NCI-H526 (cell line): ENCODE results near the gene IFNLR1.

Source experiments
- DNase-seq, 2 experiments: peaks; one replicate each; lab custom pipeline; 2025; lab: John Stamatoyannopoulos, UW

IFNLR1 gene

DNA sequence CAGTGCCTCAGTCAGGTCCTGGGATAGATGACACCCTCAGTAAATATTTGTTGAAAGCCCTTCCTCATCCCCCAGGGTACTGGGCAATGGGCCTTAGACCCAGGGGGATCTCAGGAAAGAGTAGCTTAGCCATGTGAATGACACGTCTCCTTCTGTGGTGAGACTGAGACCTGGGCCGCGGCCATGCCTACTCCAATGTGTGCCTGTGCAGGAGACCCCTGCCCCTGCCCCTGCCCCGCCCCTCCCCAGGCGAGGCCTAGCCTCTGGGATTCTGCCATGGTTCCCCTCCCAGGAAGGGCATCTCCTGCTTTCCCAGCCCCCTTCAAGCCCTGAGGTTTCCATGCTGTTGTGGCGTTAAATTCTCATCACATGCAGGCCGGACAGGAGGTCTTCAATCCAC, 82.2 kb downstream of the IFNLR1 start:
- no peak for DNase-seq
